ENCODE data around the gene RBM19.

Gene RBM19

DNA sequence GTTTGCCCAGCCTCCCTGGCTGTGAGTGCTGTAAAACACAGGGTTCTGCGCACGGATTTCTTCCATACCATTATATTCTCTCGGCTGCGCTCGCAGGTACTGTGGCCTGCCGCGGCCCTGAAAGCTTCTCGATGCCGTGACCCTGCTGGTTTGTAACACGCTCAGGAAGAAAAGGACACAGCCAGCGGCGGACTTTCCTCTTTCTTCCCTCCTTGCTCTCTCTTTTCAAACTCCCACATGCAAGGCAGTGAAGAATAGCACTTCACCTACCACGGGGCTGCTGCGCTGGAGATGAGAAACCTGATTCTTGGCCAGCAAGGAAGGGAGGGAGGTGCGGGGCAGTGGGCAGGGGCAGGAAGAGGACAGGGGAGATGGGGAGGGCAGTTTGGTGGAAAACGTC lies 130.2 kb downstream of the RBM19 start:
- no peak for TF ChIP-seq CTCF (IDR thresholded peaks at IDR 0.05; ENCODE audit: borderline replicate concordance, insufficient read depth, low read depth, low read length)

DNA sequence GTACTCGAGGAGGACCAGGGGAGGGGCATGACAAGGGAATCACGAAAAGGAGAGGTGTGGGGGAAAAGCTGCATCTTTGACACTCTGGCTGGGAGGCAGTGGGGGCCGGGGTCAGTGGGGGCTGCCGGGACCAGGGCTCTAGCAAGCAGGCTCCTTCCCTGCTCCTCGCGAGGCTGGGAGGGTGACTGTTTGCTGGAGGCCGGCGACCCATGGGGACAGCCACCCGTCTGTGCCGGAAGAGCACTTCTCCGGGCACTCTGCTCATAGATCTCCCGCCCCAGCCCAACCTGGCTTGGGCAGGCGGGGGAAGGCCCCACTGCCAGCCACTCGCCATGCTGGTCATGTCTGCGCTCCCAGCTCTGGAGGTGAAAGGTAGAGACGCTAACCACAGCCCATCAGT lies 130.7 kb downstream of the RBM19 start:
- no peak overlapping the region for H3K4me3 ChIP-seq (ENCODE audit: low read depth, low read length)
- TF ChIP-seq CTCF (IDR thresholded peaks at IDR 0.05; ENCODE audit: borderline replicate concordance, insufficient read depth, low read depth, low read length) = no peak

More for the DNA sequence above, 130.2 kb downstream of the RBM19 start:
- no peak overlapping the region for H3K4me3 ChIP-seq (ENCODE audit: low read depth, low read length)

- no peak overlapping the region for H3K4me3 ChIP-seq (ENCODE audit: low read depth, low read length)
- no peak for TF ChIP-seq CTCF (IDR thresholded peaks at IDR 0.05; ENCODE audit: borderline replicate concordance, insufficient read depth, low read depth, low read length)
Measured at GRCh38 chr12:113833422-113833821, 132.7 kb downstream of the RBM19 start.

DNA sequence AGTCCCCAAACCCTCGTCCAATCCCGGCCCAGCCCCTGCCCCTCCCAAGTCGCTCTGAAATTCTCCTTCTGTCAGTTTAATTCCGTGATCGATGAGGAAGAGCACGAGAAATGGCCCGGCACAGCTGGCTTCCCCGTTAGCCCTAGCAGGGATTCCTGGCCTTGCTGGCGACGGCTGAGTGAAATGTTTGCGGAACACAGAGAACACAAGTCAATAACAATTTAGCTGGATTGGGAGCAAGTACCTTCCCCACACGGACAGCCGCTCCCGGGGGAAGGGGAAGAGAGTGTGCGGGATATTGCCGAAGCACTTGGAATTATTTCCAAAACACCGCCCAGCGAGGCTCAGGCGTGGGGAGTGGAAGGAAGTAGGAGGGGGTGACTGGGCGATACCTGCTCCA lies 134.6 kb downstream of the RBM19 start:
- TF ChIP-seq CTCF (IDR thresholded peaks at IDR 0.05; ENCODE audit: borderline replicate concordance, insufficient read depth, low read depth, low read length) = no peak
- H3K4me3 ChIP-seq (ENCODE audit: low read depth, low read length) = no peak overlapping the region

- TF ChIP-seq CTCF (IDR thresholded peaks at IDR 0.05; ENCODE audit: borderline replicate concordance, insufficient read depth, low read depth, low read length) = no peak
- H3K4me3 ChIP-seq (ENCODE audit: low read depth, low read length) = no peak overlapping the region
Measured at GRCh38 chr12:113831016-113831415, 135.1 kb downstream of the RBM19 start.

DNA sequence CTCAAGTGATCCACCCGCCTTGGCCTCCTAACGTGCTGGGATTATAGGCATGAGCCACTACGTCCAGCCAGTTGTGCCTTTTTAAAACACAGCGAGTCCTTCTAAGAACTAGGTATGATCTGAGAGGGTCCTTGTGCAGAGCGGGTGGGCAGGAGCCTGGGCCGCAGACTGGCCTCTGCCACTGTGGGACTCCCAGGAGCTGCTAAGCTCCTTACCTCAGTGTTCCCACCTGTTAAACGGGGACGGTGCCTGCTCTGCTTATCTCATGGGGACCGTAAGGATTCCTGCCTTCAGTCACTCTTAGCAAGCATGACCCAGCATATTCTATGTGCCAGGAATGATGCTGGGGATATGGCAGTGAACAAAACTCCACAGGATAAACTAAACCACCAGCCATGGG lies 136.9 kb downstream of the RBM19 start:
- no peak for TF ChIP-seq CTCF (IDR thresholded peaks at IDR 0.05; ENCODE audit: borderline replicate concordance, insufficient read depth, low read depth, low read length)
- no peak overlapping the region for H3K4me3 ChIP-seq (ENCODE audit: low read depth, low read length)

GRCh38 chr12:113827539-113828114 lies 138.5 kb downstream of the RBM19 start:
- TF ChIP-seq CTCF (IDR thresholded peaks at IDR 0.05; ENCODE audit: borderline replicate concordance, insufficient read depth, low read depth, low read length) = no peak

More at GRCh38 chr12:113827539-113828114, 138.5 kb downstream of the RBM19 start:
- no peak overlapping the region for H3K4me3 ChIP-seq (ENCODE audit: low read depth, low read length)
